ENCODE data around the gene NEURL2.

DNA sequence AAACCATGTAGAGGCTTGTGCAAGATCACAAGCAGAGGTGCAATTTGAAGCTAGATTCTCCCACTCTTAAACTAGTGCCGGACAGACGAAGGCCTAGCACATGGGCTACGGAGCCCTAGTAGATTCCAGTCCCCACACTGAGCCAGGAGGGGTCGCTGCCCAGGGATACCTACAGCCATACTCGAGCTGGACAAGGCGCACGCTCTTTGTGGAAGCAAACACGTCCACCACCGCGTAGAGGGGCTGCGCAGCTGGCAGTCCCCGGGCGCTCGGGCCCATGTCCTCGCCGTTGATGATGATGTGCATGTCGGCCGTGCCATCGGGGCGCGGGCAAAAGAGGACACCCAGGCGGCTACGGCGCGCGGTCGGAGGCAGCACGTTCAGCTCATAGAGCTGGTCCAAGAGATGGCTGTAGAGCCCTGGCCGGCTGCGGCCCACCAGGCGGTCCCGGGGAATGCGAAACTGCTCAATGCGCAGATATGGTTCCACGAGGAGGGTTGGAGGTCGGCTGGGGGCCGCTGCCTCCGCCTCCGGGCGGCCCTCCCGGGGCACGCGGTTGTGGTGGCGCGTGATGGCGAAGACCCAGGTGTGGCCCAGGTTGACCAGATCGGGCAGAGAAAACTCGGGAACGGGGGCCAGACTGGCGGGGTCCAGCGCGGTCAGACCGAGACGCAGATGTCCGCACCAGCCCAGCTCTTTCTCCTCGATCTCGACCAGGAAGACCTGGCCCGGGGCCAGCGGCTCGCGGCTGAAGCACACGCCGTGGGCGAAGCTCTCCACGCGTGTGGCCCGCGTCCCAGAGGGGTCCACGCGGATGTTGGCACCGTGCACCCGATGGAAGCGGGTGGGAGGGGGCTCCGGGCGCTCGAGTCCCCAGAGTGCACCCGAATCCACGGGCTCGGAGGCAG, 677 bp downstream of the NEURL2 start:
- TF ChIP-seq CTCF (IDR thresholded peaks at IDR 0.05 in 8 of 11, conservative IDR thresholded peaks at IDR 0.05 in 3 of 11): peak; percentile 12 to 78 (median 61)
- TF ChIP-seq POLR2A (IDR thresholded peaks at IDR 0.05): peak in 1 of 3 donors; percentile 9
- TF ChIP-seq POLR2AphosphoS5 (IDR thresholded peaks at IDR 0.05): peak; percentile 68 to 80 (median 70)

Measured in spleen (tissue), 7 donors.